Measurements from ENCODE around the gene HOXD1. TPM values are rescaled to one million over a fixed set of nuclear protein-coding genes. Genes with fewer than 3 reads are reported as not detected.

The HOXD1 gene
- total RNA-seq, 1 experiment from 2014 or later = not detected

- Mint-ChIP-seq H3K36me3 (ENCODE audit: insufficient read depth, unreplicated experiment) (no peaks in the 10 kb centered on the region), H3K4me3 (ENCODE audit: unreplicated experiment) (no peak overlapping the region), H3K27ac (ENCODE audit: low read depth, unreplicated experiment) (no peak overlapping the region), H3K4me1 (ENCODE audit: insufficient read depth, unreplicated experiment) (no peaks in the 10 kb centered on the region), H3K27me3 (ENCODE audit: insufficient read depth, unreplicated experiment) (no peaks in the 10 kb centered on the region), H3K9me3 (ENCODE audit: unreplicated experiment) (no peaks in the 10 kb centered on the region)
- no peak for TF ChIP-seq CTCF (IDR thresholded peaks at IDR 0.05; ENCODE audit: unreplicated experiment)
- BruUV-seq (replicated peaks) = no TSS peak
- DNase-seq (ENCODE audit: unreplicated experiment) = no peak
- POLR2A ChIA-PET = interaction anchor here (0.7 kb wide), 1 partner anchor 159 kb away, joined by 3 read pairs; no protein-coding TSS in a partner anchor
- intact Hi-C loops (cut with micrococcal nuclease) = loop anchor here (1.0 kb wide), 1 partner anchor 18 kb away; the partner anchor contains the start of gene HOXD1
- CTCF ChIA-PET = no interaction called here
Measured at GRCh38 chr2:176206682-176207081, 18.2 kb downstream of the HOXD1 start.

GRCh38 chr2:176211110-176211509 is 22.6 kb downstream of the HOXD1 start:
- Mint-ChIP-seq H3K4me3 (ENCODE audit: unreplicated experiment) (no peak overlapping the region), H3K36me3 (ENCODE audit: insufficient read depth, unreplicated experiment) (no peaks in the 10 kb centered on the region), H3K4me1 (ENCODE audit: insufficient read depth, unreplicated experiment) (no peaks in the 10 kb centered on the region), H3K27me3 (ENCODE audit: insufficient read depth, unreplicated experiment) (no peaks in the 10 kb centered on the region), H3K9me3 (ENCODE audit: unreplicated experiment) (no peaks in the 10 kb centered on the region), H3K27ac (ENCODE audit: low read depth, unreplicated experiment) (no peak overlapping the region)
- ChIA-PET CTCF (interaction anchor here (0.9 kb wide), 2 partner anchors 9 to 1218 kb away, joined by 3 to 4 read pairs; no protein-coding TSS in a partner anchor), POLR2A (interaction anchor here (0.7 to 0.8 kb wide), 3 partner anchors 38 to 393 kb away, joined by 3 read pairs; no protein-coding TSS in a partner anchor)
- no peak for DNase-seq (ENCODE audit: unreplicated experiment)
- no peak for TF ChIP-seq CTCF (IDR thresholded peaks at IDR 0.05; ENCODE audit: unreplicated experiment)
- intact Hi-C loops (cut with micrococcal nuclease) = no loop called here
- BruUV-seq (replicated peaks) = no TSS peak

- Mint-ChIP-seq H3K9me3 (ENCODE audit: unreplicated experiment) (no peaks in the 10 kb centered on the region), H3K4me3 (ENCODE audit: unreplicated experiment) (no peak overlapping the region), H3K4me1 (ENCODE audit: insufficient read depth, unreplicated experiment) (no peaks in the 10 kb centered on the region), H3K27me3 (ENCODE audit: insufficient read depth, unreplicated experiment) (no peaks in the 10 kb centered on the region), H3K36me3 (ENCODE audit: insufficient read depth, unreplicated experiment) (no peaks in the 10 kb centered on the region), H3K27ac (ENCODE audit: low read depth, unreplicated experiment) (no peak overlapping the region)
- DNase-seq (ENCODE audit: unreplicated experiment) = no peak
- POLR2A ChIA-PET = no interaction called here
- no peak for TF ChIP-seq CTCF (IDR thresholded peaks at IDR 0.05; ENCODE audit: unreplicated experiment)
- CTCF ChIA-PET = no interaction called here
- intact Hi-C loops (cut with micrococcal nuclease) = no loop called here
- no TSS peak for BruUV-seq (replicated peaks)
Measured at GRCh38 chr2:176212276-176212675, 23.8 kb downstream of the HOXD1 start.

- Mint-ChIP-seq H3K36me3 (ENCODE audit: insufficient read depth, unreplicated experiment) (no peaks in the 10 kb centered on the region), H3K27ac (ENCODE audit: low read depth, unreplicated experiment) (no peak overlapping the region), H3K27me3 (ENCODE audit: insufficient read depth, unreplicated experiment) (no peaks in the 10 kb centered on the region), H3K4me3 (ENCODE audit: unreplicated experiment) (no peak overlapping the region), H3K4me1 (ENCODE audit: insufficient read depth, unreplicated experiment) (no peaks in the 10 kb centered on the region), H3K9me3 (ENCODE audit: unreplicated experiment) (no peaks in the 10 kb centered on the region)
- ChIA-PET POLR2A (no interaction called here), CTCF (no interaction called here)
- intact Hi-C loops (cut with micrococcal nuclease) = no loop called here
- no peak for DNase-seq (ENCODE audit: unreplicated experiment)
- no TSS peak for BruUV-seq (replicated peaks)
- no peak for TF ChIP-seq CTCF (IDR thresholded peaks at IDR 0.05; ENCODE audit: unreplicated experiment)
Measured at GRCh38 chr2:176213406-176213805, 24.9 kb downstream of the HOXD1 start.

Measured in MCF 10A (cell line).